GM19351 (cell line): ENCODE results near the gene SPINK9.
"Not testable (repeated sequence)": the region's sequence is repeated elsewhere in the genome, so short reads cannot be mapped to it uniquely, and the experiment has no call there.

Experiments
- ATAC-seq: cut with Tn5 transposase; IDR thresholded peaks from one replicate; pipeline ENCODE4 v1.9.1; 2021; ENCODE audit warnings: mild to moderate bottlenecking, moderate library complexity; ENCODE audit not compliant: unreplicated experiment

SPINK9 gene, protein sequence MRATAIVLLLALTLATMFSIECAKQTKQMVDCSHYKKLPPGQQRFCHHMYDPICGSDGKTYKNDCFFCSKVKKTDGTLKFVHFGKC

DNA sequence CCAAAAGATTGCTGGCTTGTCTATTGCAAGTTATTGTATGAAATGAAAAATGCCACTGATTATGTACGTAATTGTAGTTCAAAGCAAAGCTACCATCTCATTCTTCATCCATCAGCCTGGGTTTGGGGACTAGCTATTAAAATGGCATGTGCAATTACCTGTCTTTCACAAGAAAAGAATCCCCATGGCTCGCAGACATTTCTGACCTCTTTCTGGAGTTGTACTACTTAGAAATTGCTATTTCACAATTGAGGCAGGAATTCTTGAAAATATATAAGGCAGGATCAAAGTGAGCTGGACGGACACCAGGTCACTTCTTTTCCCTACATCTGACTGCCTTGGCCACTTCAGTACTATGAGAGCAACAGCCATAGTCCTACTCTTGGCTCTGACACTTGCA lies at the start of gene SPINK9:
Gene SPINK9 (plus strand): TSS at position 301 of the 400 bp plus-strand sequence. CDS start 55 bp downstream, at position 356.
- no peak for ATAC-seq

GRCh38 chr5:148290271-148291195 lies 44.8 kb upstream of the SPINK9 start:
- ATAC-seq: peak; percentile 62

- no peak for ATAC-seq
Observed at GRCh38 chr5:148297731-148298130, 37.6 kb upstream of the SPINK9 start.

- ATAC-seq: no peak
Observed at GRCh38 chr5:148306446-148306845, 28.9 kb upstream of the SPINK9 start.

GRCh38 chr5:148309019-148309418 lies 26.3 kb upstream of the SPINK9 start:
- ATAC-seq: no peak

DNA sequence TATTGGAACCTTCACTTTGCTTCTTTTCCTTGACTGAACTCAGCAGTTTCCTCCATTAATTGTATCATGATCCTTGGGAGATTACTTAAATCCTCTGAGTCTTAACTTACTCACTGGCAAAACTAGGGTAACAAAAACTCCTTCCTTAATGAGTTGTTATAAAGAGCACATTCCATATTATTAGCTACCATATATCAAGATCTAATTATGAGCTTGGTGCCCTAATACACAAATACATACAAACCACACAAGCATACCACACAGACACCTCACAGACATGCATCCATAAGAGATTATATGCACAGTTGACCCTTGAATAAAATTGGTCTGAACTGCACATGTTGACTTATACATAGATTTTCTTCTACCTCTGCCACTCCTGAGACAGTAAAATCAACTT lies 25.6 kb upstream of the SPINK9 start:
- ATAC-seq: no peak

GRCh38 chr5:148311484-148311883 lies 23.9 kb upstream of the SPINK9 start:
- no peak for ATAC-seq

GRCh38 chr5:148312153-148312552 lies 23.2 kb upstream of the SPINK9 start, which contains the start of gene SPINK7:
TSS of gene SPINK7 (plus strand) at chr5:148312423. CDS start at chr5:148312484, 61 bp downstream.
- no peak for ATAC-seq

DNA sequence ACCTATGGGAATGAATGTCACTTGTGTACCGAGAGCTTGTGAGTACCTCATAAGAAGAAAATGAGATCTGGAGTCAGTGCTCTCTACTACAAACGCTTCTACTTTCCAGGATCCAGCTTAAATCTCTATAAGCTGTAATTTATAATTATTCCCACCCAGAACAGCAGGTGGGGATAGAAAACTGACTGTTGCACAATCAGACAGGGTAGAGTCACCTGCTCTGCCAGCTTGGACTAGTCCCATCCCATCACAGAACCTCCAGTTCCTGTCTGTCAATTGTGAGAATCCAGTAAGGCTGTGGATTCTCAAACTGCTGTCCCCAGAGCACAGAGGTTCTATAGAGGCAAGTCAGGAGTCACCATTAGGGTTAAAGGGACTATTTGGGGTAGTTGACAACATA lies 21.2 kb upstream of the SPINK9 start:
- no peak for ATAC-seq

DNA sequence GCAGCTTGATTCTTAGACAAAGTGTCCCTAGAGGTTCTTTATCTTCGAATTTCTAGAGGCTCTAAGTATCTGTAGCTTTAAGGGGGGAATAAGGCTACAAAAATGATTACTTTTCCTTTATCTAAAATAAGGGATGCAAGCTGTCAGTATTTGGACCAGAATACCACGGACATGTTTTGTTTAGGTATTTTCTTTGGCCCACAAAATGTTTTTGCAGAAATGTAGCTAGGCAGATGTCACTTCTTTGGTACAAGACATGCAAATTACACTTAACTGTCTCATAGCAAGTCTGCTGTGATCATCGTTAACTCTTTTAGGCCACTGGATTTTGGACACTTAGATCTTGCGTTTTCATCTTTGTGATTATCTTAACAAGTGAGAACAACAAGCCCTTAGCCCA lies 20.6 kb upstream of the SPINK9 start:
- ATAC-seq: no peak

GRCh38 chr5:148320011-148320963 lies 15.1 kb upstream of the SPINK9 start:
- ATAC-seq: not testable (repeated sequence)

DNA sequence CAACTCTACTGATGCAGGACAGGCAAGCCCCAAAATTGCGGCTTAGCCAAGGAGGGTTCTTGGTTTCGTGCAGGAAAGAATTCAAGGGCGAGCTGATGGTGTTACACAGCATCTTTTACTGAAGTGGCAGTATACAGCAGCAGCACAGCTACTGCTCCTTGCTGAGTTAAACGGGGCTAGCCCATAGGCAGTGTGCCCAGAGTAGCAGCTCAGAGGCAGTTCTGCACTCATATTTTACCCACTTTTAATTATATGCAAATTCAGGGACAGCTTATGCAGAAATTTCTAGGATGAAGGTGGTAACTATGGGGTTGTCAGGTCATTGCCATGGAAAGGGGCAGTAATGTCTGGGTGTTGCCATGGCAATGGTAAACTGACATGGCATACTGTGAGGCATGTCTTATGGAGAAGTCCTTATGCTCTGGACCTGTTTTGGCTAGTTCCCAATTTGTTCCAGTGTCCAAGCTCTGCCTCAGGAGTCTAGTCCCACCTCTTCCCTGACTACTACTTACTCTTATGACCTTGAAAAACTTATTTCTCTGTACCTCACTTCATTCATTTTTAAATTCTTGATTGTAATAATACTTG lies 2.0 kb upstream of the SPINK9 start:
- no peak for ATAC-seq

DNA sequence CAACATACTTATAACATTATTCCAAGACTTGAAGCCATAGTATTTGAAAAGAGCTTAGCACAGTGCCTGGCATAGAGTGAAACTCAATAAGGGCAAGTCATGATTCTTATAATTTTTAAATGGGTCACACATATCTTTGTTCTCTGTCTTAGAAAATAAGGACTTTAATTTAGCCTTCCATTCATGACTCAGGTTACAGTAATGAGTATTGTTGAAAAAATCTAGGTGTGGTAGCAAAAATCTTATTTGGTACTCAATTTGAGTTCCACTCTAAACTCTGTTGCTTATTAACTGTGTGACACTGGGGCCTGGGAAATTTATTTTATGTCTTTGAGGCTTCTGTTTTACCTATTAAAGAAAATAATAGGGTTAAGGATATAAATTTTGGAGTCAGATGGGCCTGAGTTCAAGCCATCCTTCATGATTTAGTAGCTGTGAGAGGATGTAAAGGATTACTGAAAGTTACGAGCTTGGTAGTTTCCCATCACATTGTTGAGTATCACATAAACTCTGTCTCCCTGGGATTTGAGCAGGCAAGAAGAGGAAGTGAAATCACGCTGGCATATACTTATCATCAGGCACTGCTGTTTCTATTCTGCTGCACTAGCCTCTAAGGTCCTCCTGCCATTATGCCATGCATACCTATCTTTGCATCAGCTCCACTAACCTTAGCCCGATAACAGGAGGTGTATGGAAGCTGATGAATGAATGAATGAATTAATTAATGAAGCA lies 1.5 kb downstream of the SPINK9 start:
- peak; percentile 76 for ATAC-seq

GRCh38 chr5:148342371-148343045 lies 7.1 kb downstream of the SPINK9 start:
- no peak for ATAC-seq

DNA sequence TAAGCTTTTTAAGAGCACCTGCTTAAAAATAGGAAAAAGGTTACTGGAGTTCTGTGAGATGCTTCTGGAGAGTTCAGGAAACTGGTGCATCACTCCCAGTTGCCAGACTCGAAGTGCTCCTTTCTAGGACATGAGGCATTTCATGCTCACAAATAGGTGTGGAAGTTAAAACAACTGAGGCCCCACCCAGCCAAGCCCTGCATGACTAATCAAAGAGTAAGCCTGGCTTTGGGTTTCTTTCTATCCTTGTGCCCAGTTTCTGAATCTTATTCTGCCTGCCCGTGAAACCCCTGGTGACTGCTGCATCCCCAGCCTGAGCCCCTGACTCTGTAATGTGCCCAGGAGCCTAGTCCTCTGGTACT lies 7.7 kb downstream of the SPINK9 start:
- ATAC-seq: no peak

DNA sequence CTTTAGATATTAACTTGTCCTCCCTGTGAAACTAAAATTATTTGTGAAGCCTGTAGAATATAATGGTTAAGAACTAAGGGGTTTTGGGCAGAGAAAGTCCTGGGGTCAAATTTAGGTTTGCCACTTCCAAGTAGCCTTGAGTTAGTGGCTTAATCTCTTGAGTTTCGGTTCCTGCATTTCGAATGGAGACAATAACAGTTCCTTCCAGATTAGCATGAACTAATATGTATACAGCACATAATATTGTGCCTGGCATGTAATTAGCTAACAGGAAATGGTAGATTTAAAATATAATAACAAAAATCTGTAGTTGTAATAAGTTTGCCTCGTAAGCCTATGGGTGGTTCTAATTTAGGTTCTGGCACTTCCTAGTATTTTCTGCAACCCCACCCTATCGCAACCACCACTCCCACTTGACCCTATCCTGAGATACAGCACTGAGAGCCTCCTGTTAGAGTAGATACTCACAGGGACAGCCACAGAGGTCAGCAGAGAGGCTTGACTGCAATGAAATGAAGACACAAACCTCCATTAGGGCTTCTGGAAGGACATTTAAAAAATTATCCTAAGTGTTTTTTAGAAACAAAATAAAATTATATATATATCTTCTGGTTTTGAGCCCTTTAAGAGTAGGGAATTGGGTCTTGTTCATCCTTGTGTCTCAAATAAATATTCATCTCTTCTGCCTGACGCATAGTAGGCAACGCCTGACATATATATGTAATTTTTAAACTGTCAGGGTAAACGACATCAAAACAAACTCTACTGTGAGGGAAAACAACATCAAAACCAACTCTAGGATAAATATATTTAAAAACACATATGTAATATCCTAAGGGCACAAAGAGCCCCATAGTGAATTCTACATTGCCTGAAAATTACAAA lies 8.5 kb downstream of the SPINK9 start:
- ATAC-seq: no peak

- no peak for ATAC-seq
Observed at GRCh38 chr5:148347706-148348105, 12.3 kb downstream of the SPINK9 start.

GRCh38 chr5:148352696-148353095 lies 17.3 kb downstream of the SPINK9 start:
- no peak for ATAC-seq

DNA sequence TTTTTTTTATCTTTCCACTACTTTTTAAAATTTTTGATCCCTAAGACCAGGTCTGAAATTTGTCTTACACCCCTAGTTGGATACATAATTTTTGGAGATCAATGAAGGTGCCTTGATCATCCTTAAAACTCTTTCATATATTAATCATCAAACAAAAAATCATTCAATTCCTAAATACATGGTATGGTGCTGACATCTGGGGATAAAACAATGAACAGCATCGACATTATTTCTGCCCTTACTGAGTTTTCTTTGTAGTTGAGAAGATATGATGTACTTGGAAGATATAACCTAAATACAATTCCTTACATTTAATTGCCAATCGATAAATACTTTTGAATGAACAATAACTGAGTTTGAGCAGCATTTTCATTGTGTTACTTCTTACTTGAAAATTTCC lies 18.3 kb downstream of the SPINK9 start:
- no peak for ATAC-seq
